Memory B cell (primary cell): ENCODE results near the gene FDX2.
"Not testable (repeated sequence)": the region's sequence is repeated elsewhere in the genome, so short reads cannot be mapped to it uniquely, and the experiment has no call there.

ENCODE experiments used
- ATAC-seq: fragments of 150-1000 bp; cut with Tn5 transposase; 2 replicates; pipeline ENCODE4 v1.10.0; 2021; ENCODE audit warnings: low read depth, mild to moderate bottlenecking, moderate library complexity
- DNase-seq, 2 donors: peaks; one replicate each; pipeline ENCODE4 v3.0.0; 2022; ENCODE audit warnings: low spot score in 2 of 2
- H3K27ac Mint-ChIP-seq: one replicate; pipeline ENCODE4 v1.8.0; 2022; ENCODE audit warnings: mild to moderate bottlenecking, moderate library complexity, mixed read lengths
- H3K27me3 Mint-ChIP-seq: one replicate; pipeline ENCODE4 v1.8.0; 2022; ENCODE audit warnings: mixed read lengths
- H3K36me3 Mint-ChIP-seq: one replicate; pipeline ENCODE4 v1.8.0; 2022; ENCODE audit warnings: mild to moderate bottlenecking, mixed read lengths
- H3K4me1 Mint-ChIP-seq: one replicate; pipeline ENCODE4 v1.8.0; 2022; ENCODE audit warnings: mixed read lengths
- H3K4me3 Mint-ChIP-seq: one replicate; pipeline ENCODE4 v1.8.0; 2022; ENCODE audit warnings: mild to moderate bottlenecking, moderate library complexity, mixed read lengths
- H3K9me3 Mint-ChIP-seq: one replicate; pipeline ENCODE4 v1.8.0; 2022; ENCODE audit warnings: mixed read lengths

Gene FDX2

DNA sequence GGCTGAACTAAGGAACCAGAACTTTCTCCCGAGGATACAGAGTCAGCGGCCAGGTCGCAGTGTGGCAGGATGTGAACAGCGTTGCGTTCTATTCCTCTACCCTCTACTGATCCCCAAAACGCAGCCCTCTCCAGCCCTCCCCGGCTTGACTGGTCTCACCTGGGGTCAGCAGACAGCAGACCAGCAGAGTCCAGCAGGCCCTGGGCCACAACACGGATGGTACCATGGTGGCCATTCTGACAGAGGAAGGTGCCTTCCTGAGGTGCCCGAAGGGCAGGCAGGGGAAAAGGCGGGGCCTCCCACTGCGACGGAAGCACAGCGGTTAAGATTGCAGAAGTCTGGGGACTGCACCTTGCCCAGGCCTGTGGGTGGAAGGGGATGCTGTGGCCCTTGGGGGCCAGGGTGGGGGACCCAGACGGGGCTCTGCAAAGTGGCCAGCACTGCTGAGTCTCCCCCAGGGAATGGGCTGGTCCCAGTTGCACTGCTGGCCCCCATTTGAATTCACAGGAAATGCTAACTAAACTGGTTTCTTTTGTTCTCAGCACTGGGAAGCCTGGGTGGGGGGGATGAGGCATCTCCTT is 23.7 kb upstream of the FDX2 start, which contains the start of gene ICAM3:
TSS of gene ICAM3 (minus strand) at position 245 of the 581 bp plus-strand sequence. CDS start at position 235, 10 bp downstream.
- Mint-ChIP-seq H3K9me3 (no peaks in the 10 kb centered on the region), H3K4me3 (peak within 1 kb of the TSS; percentile 97), H3K27ac (peak within 1 kb of the TSS; percentile 92), H3K36me3 (peaks cover 2% of the 10 kb centered on the region), H3K27me3 (no peaks in the 10 kb centered on the region), H3K4me1 (peaks cover 14% of the 10 kb centered on the region)
- ATAC-seq (peak; percentile 100), DNase-seq (peak; percentile 51 to 62)

DNA sequence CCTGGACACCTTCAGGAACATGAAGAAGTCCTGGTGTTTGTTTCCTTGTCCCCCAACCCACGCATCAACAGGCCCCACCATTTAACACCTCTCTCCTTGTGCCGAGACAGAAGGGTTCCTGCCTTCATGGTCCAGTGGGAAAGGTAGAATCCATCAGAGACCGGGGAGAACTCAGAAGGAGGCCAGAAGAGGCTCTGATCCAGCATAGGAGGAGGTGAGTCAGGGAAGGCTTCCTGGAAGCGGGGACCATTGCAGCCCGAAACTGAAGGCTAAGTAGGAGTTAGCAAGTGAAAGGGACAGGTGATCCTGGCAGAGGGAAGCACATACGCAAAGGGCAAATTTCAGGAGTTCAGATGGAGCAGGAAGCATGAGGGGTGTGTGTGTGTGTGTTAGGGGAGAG is 23.1 kb upstream of the FDX2 start:
- no peaks in the 10 kb centered on the region for H3K9me3 Mint-ChIP-seq
- peak overlapping the region; percentile 92 for H3K27ac Mint-ChIP-seq
- ATAC-seq (peak; percentile 1), DNase-seq (no peak)
- peak overlapping the region; percentile 97 for H3K4me3 Mint-ChIP-seq
- H3K27me3 Mint-ChIP-seq: no peaks in the 10 kb centered on the region
- peaks cover 2% of the 10 kb centered on the region for H3K36me3 Mint-ChIP-seq
- H3K4me1 Mint-ChIP-seq: peaks cover 14% of the 10 kb centered on the region

DNA sequence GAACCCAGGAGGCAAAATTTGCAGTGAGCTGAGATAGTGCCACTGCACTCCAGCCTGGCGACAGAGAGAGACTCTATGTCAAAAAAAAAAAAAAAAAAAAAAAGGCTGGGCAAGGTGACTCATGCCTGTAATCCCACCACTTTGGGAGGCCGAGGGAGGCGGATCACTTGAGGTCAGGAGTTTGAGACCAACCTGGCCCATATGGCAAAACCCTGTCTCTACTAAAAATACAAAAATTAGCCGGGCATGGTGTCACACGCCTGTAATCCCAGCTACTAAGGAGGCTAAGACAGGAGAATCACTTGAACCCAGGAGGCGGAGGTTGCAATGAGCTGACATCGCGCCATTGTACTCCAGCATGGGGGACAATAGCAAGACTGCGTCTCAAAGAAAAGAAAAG is 20.9 kb upstream of the FDX2 start:
- H3K9me3 Mint-ChIP-seq, H3K4me3 Mint-ChIP-seq, DNase-seq, ATAC-seq, H3K27ac Mint-ChIP-seq, H3K36me3 Mint-ChIP-seq, H3K27me3 Mint-ChIP-seq: not testable (repeated sequence)
- peaks cover 22% of the 10 kb centered on the region for H3K4me1 Mint-ChIP-seq

DNA sequence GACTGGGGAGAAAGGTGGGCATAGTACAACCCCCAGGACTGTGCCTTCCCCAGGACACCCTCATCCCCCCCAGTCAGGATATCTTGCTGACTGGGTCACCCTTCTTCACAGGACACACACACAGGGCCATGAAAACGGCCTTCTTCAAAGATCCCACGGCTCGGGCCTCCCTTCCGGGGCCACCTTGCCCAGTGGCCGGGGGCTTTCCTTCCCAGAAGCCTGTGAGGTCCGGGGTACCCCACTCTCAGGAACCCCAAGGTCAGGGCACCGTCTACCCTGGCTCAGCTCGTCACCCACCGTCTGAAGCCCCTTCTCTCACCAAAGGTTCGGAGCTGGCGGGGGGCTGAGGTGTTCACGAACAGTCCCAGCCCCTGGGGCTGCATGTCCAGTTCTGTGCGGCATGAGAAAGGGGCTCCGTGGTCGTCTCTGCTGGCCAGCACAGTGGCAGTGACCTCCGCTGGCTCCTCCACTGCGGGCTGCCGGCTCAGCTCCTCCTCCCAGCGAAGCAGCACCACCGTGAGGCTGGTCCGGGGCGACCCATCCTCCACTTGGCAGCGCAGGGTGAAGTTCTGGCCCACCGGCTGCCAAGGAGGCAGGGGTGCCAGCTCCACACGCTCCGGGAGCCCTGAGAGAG is 19.7 kb upstream of the FDX2 start:
- Mint-ChIP-seq H3K4me3 (peak overlapping the region; percentile 58), H3K27ac (no peak overlapping the region), H3K4me1 (peaks cover 19% of the 10 kb centered on the region), H3K27me3 (no peaks in the 10 kb centered on the region), H3K36me3 (peaks cover 2% of the 10 kb centered on the region), H3K9me3 (no peaks in the 10 kb centered on the region)
- DNase-seq (no peak), ATAC-seq (no peak)

DNA sequence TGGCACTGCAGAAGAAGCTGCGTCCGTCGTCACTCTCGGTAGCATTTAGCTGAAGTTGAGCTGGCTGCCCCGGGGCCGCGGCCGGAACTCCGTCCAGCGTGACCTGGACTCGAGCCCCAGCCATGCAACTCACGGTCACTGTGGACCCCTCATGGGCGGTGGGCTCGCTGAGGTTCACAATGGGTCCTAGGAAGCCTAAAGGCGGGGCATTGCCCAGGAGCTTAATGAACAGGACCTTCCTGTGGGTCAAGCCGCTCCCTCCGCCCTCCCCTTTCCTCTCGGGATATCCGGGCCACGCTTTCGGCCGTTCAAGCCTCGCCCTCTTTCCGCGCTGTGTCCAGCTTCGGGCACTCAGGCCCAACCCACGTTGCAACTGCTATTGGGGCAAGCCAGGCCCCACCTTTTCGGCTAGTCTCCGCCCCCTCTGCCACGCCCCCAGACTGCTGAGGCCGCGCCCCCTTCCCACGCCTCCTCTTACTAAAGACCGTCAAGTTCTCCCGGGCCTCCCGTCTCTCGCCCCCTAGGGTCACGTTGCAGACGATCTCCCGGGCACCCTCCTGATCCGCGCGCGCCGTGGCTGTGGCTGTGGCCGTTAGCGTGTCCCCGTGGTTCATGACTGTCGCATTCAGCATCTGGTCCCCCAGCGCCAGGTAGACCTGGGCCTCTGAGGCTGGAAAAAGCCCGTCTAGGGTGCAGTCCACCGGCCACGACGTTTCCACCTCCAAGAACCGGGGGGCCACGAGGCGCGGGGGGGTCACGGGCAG is 19.0 kb upstream of the FDX2 start:
- no peaks in the 10 kb centered on the region for H3K27me3 Mint-ChIP-seq
- DNase-seq (no peak), ATAC-seq (no peak)
- peaks cover 2% of the 10 kb centered on the region for H3K36me3 Mint-ChIP-seq
- peak overlapping the region; percentile 32 for H3K4me3 Mint-ChIP-seq
- peak overlapping the region; percentile 94 for H3K27ac Mint-ChIP-seq
- peaks cover 19% of the 10 kb centered on the region for H3K4me1 Mint-ChIP-seq
- H3K9me3 Mint-ChIP-seq: no peaks in the 10 kb centered on the region

DNA sequence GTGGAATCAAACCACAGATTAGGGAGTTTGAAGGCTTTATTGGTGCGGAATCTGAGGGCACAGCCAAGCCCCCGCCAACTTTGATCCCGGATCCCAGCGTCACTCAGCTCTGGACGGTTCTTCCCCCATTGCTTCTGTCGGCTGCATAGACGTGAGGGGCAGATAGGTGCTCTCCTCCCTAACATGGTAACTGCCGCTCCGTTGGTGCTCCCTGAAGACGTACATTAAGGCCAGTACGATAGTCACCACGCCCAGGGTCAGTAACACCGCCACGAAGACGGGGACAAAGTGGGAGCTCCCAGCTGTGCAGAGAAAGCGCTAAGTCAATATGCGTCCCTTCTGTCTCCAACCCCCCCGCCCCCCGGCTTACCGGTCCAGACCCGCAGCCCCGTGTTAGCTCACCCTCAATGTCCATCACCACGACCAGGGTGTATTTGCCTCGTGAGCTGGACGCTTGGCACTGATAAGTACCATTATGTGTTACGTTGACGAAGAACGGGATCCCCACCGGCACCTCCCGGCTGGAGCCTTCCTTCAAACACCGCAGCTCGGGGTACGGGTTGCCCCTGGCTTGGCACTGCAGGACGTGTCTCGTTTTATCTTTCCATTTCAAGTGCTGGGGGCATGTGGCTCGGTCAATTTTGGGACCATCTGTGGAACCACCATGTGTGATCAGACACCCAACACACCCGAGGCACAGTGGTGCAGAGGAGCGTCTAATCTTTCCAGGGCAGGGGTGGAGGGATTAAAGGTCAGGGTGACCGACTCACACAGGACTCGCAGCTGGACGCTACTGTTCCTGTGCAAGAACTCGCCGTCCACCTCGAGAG is 18.2 kb upstream of the FDX2 start:
- peaks cover 5% of the 10 kb centered on the region for H3K36me3 Mint-ChIP-seq
- H3K27ac Mint-ChIP-seq: peak overlapping the region; percentile 94
- ATAC-seq (no peak), DNase-seq (no peak)
- H3K4me1 Mint-ChIP-seq: peaks cover 17% of the 10 kb centered on the region
- H3K4me3 Mint-ChIP-seq: peak overlapping the region; percentile 87
- H3K9me3 Mint-ChIP-seq: no peaks in the 10 kb centered on the region
- no peaks in the 10 kb centered on the region for H3K27me3 Mint-ChIP-seq

DNA sequence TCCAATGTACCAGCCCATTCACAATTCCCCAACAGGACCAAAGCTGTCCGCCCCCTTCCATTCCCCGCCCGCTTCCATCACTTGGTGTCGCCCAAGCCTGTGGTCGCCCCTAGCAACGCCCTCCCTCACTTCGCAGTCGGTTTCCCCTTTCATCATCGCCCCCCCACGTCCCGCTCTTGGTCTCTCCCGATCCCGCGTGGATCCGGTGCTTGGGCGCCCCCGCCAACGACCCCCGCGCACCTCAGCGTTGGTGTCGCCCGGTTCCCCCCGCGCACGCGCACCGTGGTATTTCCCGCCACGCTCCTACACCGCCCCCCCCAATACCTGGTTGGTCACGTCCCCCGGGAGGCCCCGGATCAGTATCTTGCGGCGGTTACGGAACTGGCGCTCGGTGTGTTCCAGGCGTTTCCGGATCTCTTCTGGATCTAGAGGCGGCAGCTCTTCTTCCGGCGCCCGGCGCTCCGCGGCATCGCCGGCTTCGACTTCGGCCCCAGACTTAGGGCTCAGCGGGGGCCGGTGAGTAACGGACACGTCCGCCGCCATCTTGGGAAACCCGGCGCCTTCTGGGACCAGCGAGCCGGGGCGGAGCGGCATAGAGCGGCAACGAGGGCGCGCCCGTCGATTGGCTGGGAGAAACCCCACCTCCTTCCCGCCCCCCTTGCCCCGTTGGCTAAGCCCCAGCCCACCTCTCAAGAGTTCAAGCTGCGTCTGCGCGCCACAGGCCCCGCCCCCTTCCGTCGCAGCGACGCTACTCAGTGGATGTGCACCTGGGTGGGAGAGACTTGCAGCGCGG is 17.3 kb upstream of the FDX2 start, which contains the start of gene RAVER1:
TSS of gene RAVER1 (minus strand) at position 565 of the 793 bp plus-strand sequence. CDS start at position 543, 22 bp downstream.
- H3K27ac Mint-ChIP-seq: peak within 1 kb of the TSS; percentile 94
- ATAC-seq: peak; percentile 91
- peaks cover 10% of the 10 kb centered on the region for H3K4me1 Mint-ChIP-seq

DNA sequence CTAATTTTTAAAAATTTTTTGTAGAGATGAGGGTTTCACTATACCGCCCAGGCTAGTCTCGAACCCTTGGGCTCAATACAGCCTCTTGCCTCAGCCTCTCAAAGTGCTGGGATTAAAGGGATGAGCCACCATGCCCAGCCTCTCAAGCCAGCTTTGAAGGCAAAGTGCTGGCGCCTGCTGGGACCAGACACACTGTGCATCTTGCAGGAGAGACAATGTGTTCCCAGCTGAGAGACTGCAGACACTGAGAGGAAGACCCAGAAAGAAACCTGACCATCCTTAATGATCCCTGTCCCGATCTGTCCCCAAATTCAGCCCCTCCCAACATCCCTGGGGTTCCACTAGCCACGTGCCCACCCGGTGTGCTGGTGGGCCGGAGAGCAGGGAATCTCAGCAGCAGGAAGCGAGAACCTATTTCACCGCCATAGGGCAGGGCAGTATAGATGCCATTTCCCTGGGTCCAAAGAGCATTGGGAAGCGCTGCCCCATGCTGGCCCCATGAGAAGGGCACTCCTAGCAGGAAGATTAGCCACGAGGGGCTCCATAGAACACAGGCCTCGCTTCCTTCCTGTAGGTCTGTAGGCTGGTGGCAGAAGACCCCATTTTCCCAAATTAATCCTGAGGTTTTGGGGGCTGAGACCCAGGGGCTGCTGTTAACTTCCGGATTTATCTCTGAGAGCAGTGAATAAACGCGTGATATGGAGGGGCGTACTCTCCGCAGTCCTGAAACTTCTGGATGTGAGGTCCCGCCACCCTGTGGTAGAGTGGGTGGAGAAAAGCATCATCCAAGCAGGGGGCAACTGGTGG is 16.5 kb upstream of the FDX2 start:
- peak; percentile 0 for ATAC-seq
- peak overlapping the region; percentile 94 for H3K27ac Mint-ChIP-seq
- H3K4me1 Mint-ChIP-seq: peaks cover 10% of the 10 kb centered on the region
- H3K36me3 Mint-ChIP-seq: peaks cover 7% of the 10 kb centered on the region
- peak overlapping the region; percentile 87 for H3K4me3 Mint-ChIP-seq
- H3K9me3 Mint-ChIP-seq: no peaks in the 10 kb centered on the region
- no peak for DNase-seq
- no peaks in the 10 kb centered on the region for H3K27me3 Mint-ChIP-seq

More for the DNA sequence above, 17.3 kb upstream of the FDX2 start, which contains the start of gene RAVER1:
- Mint-ChIP-seq H3K36me3 (peaks cover 5% of the 10 kb centered on the region), H3K9me3 (no peaks in the 10 kb centered on the region), H3K27me3 (no peaks in the 10 kb centered on the region), H3K4me3 (peak within 1 kb of the TSS; percentile 87)
- peak; percentile 92 to 96 for DNase-seq

DNA sequence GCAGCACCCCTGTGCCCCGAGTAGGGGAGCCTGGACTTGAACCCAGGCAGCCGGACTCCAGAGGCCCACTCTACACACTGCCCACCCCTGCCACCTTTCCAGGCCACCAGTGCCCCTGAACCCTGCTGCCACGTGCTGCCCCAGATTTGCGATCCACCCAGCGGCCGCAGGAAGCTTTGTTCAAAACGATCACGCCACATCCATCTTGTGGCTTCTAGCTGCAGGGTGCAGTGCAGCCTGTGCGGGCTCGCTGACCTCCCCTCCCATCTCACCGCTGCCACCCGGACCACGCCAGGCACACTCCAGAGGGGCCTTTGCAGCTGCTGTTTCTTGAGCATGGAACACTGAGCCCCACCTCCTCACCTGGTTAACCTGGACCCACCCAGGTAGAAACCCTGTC is 13.7 kb upstream of the FDX2 start:
- ATAC-seq (no peak), DNase-seq (no peak)
- peaks cover 7% of the 10 kb centered on the region for H3K4me1 Mint-ChIP-seq
- H3K27ac Mint-ChIP-seq: no peak overlapping the region
- no peak overlapping the region for H3K4me3 Mint-ChIP-seq
- H3K27me3 Mint-ChIP-seq: no peaks in the 10 kb centered on the region
- peaks cover 5% of the 10 kb centered on the region for H3K36me3 Mint-ChIP-seq
- no peaks in the 10 kb centered on the region for H3K9me3 Mint-ChIP-seq

DNA sequence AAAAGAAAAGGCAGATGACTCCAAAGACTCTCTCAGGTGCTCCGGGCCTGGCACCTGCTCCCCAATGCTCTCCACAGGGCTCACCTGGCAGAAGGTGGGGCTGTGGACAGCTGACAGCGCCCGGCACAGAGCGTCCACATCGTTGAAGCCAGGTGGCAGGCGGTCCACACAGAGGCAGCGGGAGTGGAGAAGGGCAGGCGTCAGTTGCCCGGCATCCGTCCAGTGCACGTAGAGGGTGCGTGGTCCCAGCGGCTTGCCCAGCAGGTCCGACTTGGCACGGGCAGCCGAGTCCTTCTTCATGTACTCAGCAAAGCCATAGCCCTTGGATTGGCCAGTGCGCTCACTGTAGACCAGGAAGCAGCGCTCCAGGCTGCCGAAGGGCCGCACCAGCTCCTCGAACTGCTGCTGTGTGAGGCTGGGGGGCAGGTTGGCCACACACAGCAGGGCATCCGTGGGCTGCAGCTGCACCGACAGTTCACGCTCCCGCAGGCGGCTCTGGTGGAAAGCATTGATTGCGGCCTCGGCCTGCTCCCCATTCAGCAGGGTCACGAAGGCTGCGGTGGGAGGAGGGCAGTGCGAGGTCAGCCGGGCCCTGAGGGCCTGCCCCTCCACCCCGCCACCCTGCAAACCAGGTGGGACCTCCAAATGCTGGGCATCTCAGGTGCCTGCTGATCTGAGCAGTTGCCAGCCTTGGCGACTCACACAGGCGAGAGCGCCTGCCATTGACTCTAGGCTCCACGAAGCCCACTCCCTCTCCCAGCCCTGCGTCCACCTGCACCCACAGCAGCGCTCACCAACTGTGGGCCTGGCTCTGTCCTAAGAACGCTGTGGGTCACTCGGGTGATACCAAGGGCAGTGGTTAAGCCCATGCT is 13.0 kb upstream of the FDX2 start:
- Mint-ChIP-seq H3K36me3 (peaks cover 5% of the 10 kb centered on the region), H3K4me1 (peaks cover 7% of the 10 kb centered on the region), H3K4me3 (no peak overlapping the region), H3K27ac (no peak overlapping the region), H3K27me3 (no peaks in the 10 kb centered on the region), H3K9me3 (no peaks in the 10 kb centered on the region)
- no peak for ATAC-seq
- no peak for DNase-seq

DNA sequence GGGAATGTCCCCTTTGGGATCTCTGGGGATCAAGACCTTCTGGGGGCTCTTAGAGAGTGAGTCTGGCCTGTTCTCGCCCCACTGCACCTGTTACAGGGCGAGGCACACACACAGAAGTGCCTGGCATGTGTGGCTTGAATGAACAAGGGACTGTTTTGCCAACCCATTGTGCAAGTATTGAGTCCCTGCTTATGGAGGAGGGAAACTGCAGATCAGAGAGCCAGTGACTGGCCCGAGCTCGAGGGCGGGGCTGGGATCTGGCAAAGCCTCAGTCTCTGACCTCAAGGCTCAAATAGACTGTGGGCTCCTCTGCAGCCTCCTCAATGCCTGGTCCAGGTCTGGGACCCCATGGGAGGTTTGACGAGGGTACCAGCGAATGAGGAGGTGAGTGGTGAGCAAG is 12.0 kb upstream of the FDX2 start:
- no peaks in the 10 kb centered on the region for H3K9me3 Mint-ChIP-seq
- no peak overlapping the region for H3K4me3 Mint-ChIP-seq
- no peaks in the 10 kb centered on the region for H3K27me3 Mint-ChIP-seq
- no peak overlapping the region for H3K27ac Mint-ChIP-seq
- H3K36me3 Mint-ChIP-seq: peaks cover 5% of the 10 kb centered on the region
- peaks cover 2% of the 10 kb centered on the region for H3K4me1 Mint-ChIP-seq
- no peak for ATAC-seq
- DNase-seq: no peak

DNA sequence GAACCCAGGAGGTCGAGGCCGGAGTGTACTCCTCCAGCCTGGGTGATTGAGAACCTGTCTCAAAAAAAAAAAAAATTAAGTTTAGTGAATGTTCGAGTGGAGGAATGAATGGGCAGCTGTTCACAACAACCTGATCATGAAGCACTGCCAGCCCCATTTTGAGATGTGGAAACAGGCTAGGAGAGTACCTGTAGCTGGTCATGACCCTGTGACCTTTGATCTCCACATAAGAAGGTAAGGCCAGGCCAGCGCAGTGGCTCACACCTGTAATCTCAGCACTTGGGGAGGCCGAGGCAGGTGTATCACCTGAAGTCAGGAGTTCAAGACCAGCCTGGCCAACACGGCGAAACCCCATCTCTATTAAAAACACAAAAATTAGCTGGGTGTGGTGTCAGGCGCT is 9.9 kb upstream of the FDX2 start:
- H3K9me3 Mint-ChIP-seq: no peaks in the 10 kb centered on the region
- H3K4me3 Mint-ChIP-seq: no peak overlapping the region
- H3K4me1 Mint-ChIP-seq: peaks cover 3% of the 10 kb centered on the region
- ATAC-seq (no peak), DNase-seq (no peak)
- H3K27me3 Mint-ChIP-seq: no peaks in the 10 kb centered on the region
- peaks cover 10% of the 10 kb centered on the region for H3K36me3 Mint-ChIP-seq
- no peak overlapping the region for H3K27ac Mint-ChIP-seq
